Osteocyte (in vitro differentiated cells): ENCODE data around the gene POLL. TPM values are rescaled to one million over a fixed set of nuclear protein-coding genes. Genes with fewer than 3 reads are reported as not detected.

Experiments
- DNase-seq: peaks from one replicate; pipeline ENCODE4 v3.0.0; 2021; ENCODE audit warnings: mixed read lengths; ENCODE audit not compliant: unreplicated experiment; ENCODE audit errors: extremely low spot score
- H3K27ac Mint-ChIP-seq: one replicate; pipeline ENCODE4 v1.8.0; 2021; ENCODE audit warnings: mild to moderate bottlenecking, mixed read lengths; ENCODE audit not compliant: unreplicated experiment
- H3K27me3 Mint-ChIP-seq: one replicate; pipeline ENCODE4 v1.8.0; 2021; ENCODE audit warnings: mixed read lengths; ENCODE audit not compliant: unreplicated experiment
- H3K36me3 Mint-ChIP-seq: one replicate; pipeline ENCODE4 v1.8.0; 2021; ENCODE audit warnings: mixed read lengths; ENCODE audit not compliant: unreplicated experiment
- H3K4me1 Mint-ChIP-seq: one replicate; pipeline ENCODE4 v1.8.0; 2021; ENCODE audit warnings: mixed read lengths; ENCODE audit not compliant: unreplicated experiment
- H3K4me3 Mint-ChIP-seq: one replicate; pipeline ENCODE4 v1.8.0; 2021; ENCODE audit warnings: mild to moderate bottlenecking, moderate library complexity, mixed read lengths; ENCODE audit not compliant: unreplicated experiment
- H3K9me3 Mint-ChIP-seq: one replicate; pipeline ENCODE4 v1.8.0; 2021; ENCODE audit warnings: mixed read lengths; ENCODE audit not compliant: unreplicated experiment
- microRNA-seq: library from miRNA; unstranded; fragments of <30 nt; microRNA quantifications from one replicate; pipeline ENCODE4 v1.1.0, GENCODE V29; 2020; ENCODE audit not compliant: unreplicated experiment
- total RNA-seq: library from RNA; stranded (reverse); gene quantifications from 2 replicates; pipeline ENCODE4 v1.2.1, GENCODE V29; 2021
- TF ChIP-seq, protein P1 (sequence below): fragments of 200-600 bp; sonication (generic); IDR thresholded peaks from 2 replicates; pipeline ENCODE4 v1.5.0; 2021; ENCODE audit warnings: antibody characterized with exemption, mild to moderate bottlenecking, moderate library complexity

POLL gene
- total RNA-seq, 1 donor from 2014 or later = 35.0 TPM

- Mint-ChIP-seq H3K27ac (no peak overlapping the region), H3K27me3 (no peaks in the 10 kb centered on the region)
Observed at GRCh38 chr10:101538446-101538845, 49.6 kb downstream of the POLL start.

GRCh38 chr10:101536800-101537199 lies 51.3 kb downstream of the POLL start:
- TF ChIP-seq, protein P1, sequence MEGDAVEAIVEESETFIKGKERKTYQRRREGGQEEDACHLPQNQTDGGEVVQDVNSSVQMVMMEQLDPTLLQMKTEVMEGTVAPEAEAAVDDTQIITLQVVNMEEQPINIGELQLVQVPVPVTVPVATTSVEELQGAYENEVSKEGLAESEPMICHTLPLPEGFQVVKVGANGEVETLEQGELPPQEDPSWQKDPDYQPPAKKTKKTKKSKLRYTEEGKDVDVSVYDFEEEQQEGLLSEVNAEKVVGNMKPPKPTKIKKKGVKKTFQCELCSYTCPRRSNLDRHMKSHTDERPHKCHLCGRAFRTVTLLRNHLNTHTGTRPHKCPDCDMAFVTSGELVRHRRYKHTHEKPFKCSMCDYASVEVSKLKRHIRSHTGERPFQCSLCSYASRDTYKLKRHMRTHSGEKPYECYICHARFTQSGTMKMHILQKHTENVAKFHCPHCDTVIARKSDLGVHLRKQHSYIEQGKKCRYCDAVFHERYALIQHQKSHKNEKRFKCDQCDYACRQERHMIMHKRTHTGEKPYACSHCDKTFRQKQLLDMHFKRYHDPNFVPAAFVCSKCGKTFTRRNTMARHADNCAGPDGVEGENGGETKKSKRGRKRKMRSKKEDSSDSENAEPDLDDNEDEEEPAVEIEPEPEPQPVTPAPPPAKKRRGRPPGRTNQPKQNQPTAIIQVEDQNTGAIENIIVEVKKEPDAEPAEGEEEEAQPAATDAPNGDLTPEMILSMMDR = peak; percentile 56
- H3K4me3 Mint-ChIP-seq = no peak overlapping the region
- no peaks in the 10 kb centered on the region for H3K27me3 Mint-ChIP-seq
- H3K4me1 Mint-ChIP-seq = no peaks in the 10 kb centered on the region
- H3K36me3 Mint-ChIP-seq = peaks cover 43% of the 10 kb centered on the region
- no peak overlapping the region for H3K27ac Mint-ChIP-seq
- no peaks in the 10 kb centered on the region for H3K9me3 Mint-ChIP-seq
- no peak for DNase-seq

More at GRCh38 chr10:101538446-101538845, 49.6 kb downstream of the POLL start:
- Mint-ChIP-seq H3K4me1 (no peaks in the 10 kb centered on the region), H3K9me3 (no peaks in the 10 kb centered on the region), H3K4me3 (no peak overlapping the region), H3K36me3 (peaks cover 43% of the 10 kb centered on the region)
- TF ChIP-seq, protein P1 = no peak
- DNase-seq = no peak

DNA sequence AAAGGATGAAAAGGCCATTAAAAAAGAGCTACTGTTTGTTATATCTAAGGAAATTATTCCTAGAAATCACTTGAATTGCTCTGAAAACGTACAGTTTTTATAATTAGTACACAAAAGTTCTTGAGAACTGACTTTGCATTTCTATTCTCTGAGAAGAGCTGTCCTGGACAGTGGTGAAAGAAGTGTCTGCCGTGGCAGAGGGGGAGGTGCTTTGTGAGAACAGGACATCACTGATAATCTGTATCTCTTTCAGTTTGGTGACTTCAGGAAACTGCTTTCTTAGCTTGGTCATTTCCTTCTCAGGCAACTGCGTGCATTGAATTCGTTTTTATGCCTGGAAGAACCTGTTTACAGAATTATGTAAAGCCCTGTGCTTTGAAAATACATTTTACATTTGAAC lies 52.1 kb downstream of the POLL start:
- no peaks in the 10 kb centered on the region for H3K4me1 Mint-ChIP-seq
- no peaks in the 10 kb centered on the region for H3K9me3 Mint-ChIP-seq
- peaks cover 44% of the 10 kb centered on the region for H3K36me3 Mint-ChIP-seq
- DNase-seq = no peak
- no peak overlapping the region for H3K27ac Mint-ChIP-seq
- TF ChIP-seq, protein P1 = no peak
- no peak overlapping the region for H3K4me3 Mint-ChIP-seq
- H3K27me3 Mint-ChIP-seq = no peaks in the 10 kb centered on the region

- Mint-ChIP-seq H3K4me3 (no peak overlapping the region), H3K36me3 (peaks cover 16% of the 10 kb centered on the region), H3K27me3 (no peaks in the 10 kb centered on the region), H3K27ac (no peak overlapping the region), H3K9me3 (no peaks in the 10 kb centered on the region), H3K4me1 (no peaks in the 10 kb centered on the region)
- TF ChIP-seq, protein P1 = no peak
- DNase-seq = no peak
Observed at GRCh38 chr10:101529725-101530553, 58.1 kb downstream of the POLL start.

GRCh38 chr10:101529207-101529606 lies 58.9 kb downstream of the POLL start:
- TF ChIP-seq, protein P1 = no peak
- H3K9me3 Mint-ChIP-seq = no peaks in the 10 kb centered on the region
- peaks cover 13% of the 10 kb centered on the region for H3K36me3 Mint-ChIP-seq
- no peak overlapping the region for H3K27ac Mint-ChIP-seq
- no peaks in the 10 kb centered on the region for H3K27me3 Mint-ChIP-seq
- no peak for DNase-seq
- no peaks in the 10 kb centered on the region for H3K4me1 Mint-ChIP-seq
- H3K4me3 Mint-ChIP-seq = no peak overlapping the region

Small RNAs within 50 kb of the gene (microRNA-seq; reads per million reads assigned to microRNA genes)
- gene MIR3158-1 (not detected), gene MIR3158-2 (not detected)

Other genes starting within 250 kb of the POLL start
- 28.9 and 30.1 TPM in 2 replicates for gene BTRC, start 234.1 kb downstream of the POLL start, total RNA-seq
- 14.9 and 15.3 TPM in 2 replicates for gene DPCD, start 64 bp upstream of the POLL start, total RNA-seq
- gene FBXW4, start 106.9 kb upstream of the POLL start, total RNA-seq = 44.6 and 51.5 TPM in 2 replicates
- not detected in 2 replicates for gene FGF8, start 187.9 kb upstream of the POLL start, total RNA-seq
- gene NPM3, start 195.2 kb upstream of the POLL start, total RNA-seq = 35.6 and 42.6 TPM in 2 replicates
- gene OGA, start 230.2 kb upstream of the POLL start, total RNA-seq = 113 and 127 TPM in 2 replicates